ENCODE data around the gene SLC43A2.
"Not testable (repeated sequence)": the region's sequence is repeated elsewhere in the genome, so short reads cannot be mapped to it uniquely, and the experiment has no call there.

Gene SLC43A2

GRCh38 chr17:1627982-1628855, at the start of gene SLC43A2:
SLC43A2 (minus strand) TSS chr17:1628834; CDS start chr17:1627874, 960 bp downstream.
- DNase-seq, result peak; percentile 22

- no peak for DNase-seq
These were observed 47.8 kb upstream of the SLC43A2 start for GRCh38 chr17:1676401-1676800.

- DNase-seq, result no peak
These were observed 44.6 kb upstream of the SLC43A2 start for GRCh38 chr17:1673041-1673785.

GRCh38 chr17:1663934-1664333, 35.3 kb upstream of the SLC43A2 start:
- DNase-seq, result not testable (repeated sequence)

- DNase-seq, result no peak
These were observed 32.4 kb upstream of the SLC43A2 start for GRCh38 chr17:1661045-1661444.

GRCh38 chr17:1658100-1658499, 29.5 kb upstream of the SLC43A2 start:
- DNase-seq, result no peak

GRCh38 chr17:1653735-1654134, 25.1 kb upstream of the SLC43A2 start:
- DNase-seq, result no peak

- DNase-seq, result not testable (repeated sequence)
These were observed 24.2 kb upstream of the SLC43A2 start for GRCh38 chr17:1652794-1653193.

- no peak for DNase-seq
These were observed 22.9 kb upstream of the SLC43A2 start for GRCh38 chr17:1651559-1651844.

GRCh38 chr17:1650731-1651558, 22.3 kb upstream of the SLC43A2 start:
- DNase-seq, result no peak

- no peak for DNase-seq
These were observed 21.3 kb upstream of the SLC43A2 start, which contains the start of gene RILP for GRCh38 chr17:1649844-1650501. RILP (minus strand) TSS chr17:1649866; CDS start chr17:1649804, 62 bp downstream.

GRCh38 chr17:1648963-1649843, 20.6 kb upstream of the SLC43A2 start:
- no peak for DNase-seq

- no peak for DNase-seq
These were observed 19.7 kb upstream of the SLC43A2 start for GRCh38 chr17:1648173-1648962.

- no peak for DNase-seq
These were observed 19.2 kb upstream of the SLC43A2 start for GRCh38 chr17:1647802-1648171.

- no peak for DNase-seq
These were observed 17.7 kb upstream of the SLC43A2 start for GRCh38 chr17:1646199-1646875.

GRCh38 chr17:1645207-1646171, 16.9 kb upstream of the SLC43A2 start, which contains the start of gene SCARF1:
SCARF1 (minus strand) TSS chr17:1645732; CDS start chr17:1645697, 35 bp downstream.
- no peak for DNase-seq

GRCh38 chr17:1644493-1645206, 16.0 kb upstream of the SLC43A2 start:
- no peak for DNase-seq

GRCh38 chr17:1643999-1644492, 15.4 kb upstream of the SLC43A2 start:
- no peak for DNase-seq

Measured in NCI-H2029 treated with DMSO at 0.1 percent for 48 hours (cell line).